Fibroblast of lung (primary cell): Measurements from ENCODE around the gene KCND1. TPM values are rescaled to one million over a fixed set of nuclear protein-coding genes. Genes with fewer than 3 reads are reported as not detected.

Experiments used
- DNase-seq, 2 donors: peaks; one replicate each; pipeline versions ENCODE4 v3.0.0 to v3.0.0-alpha.2; 2010; ENCODE audit warnings: low read depth in 2 of 2
- H2AFZ ChIP-seq: 2 replicates; pipeline ENCODE4 v1.5.1; 2012; ENCODE audit warnings: low read length, control low read depth, inconsistent platforms
- H3K27ac ChIP-seq: 2 replicates; pipeline ENCODE4 v1.5.1; 2011; ENCODE audit warnings: low read length, control low read depth; ENCODE audit not compliant: insufficient read depth
- H3K27me3 ChIP-seq: 2 replicates; pipeline ENCODE4 v1.5.1; 2011; ENCODE audit warnings: mild to moderate bottlenecking, low read length; ENCODE audit not compliant: control insufficient read depth, insufficient read depth
- H3K36me3 ChIP-seq: 2 replicates; pipeline ENCODE4 v1.5.1; 2011; ENCODE audit warnings: low read length; ENCODE audit not compliant: control insufficient read depth, insufficient read depth
- H3K4me1 ChIP-seq: 2 replicates; pipeline ENCODE4 v1.5.1; 2011; ENCODE audit warnings: low read length; ENCODE audit not compliant: control insufficient read depth, insufficient read depth; ENCODE audit errors: extremely low read depth
- H3K4me2 ChIP-seq: 2 replicates; pipeline ENCODE4 v1.5.1; 2011; ENCODE audit warnings: low read length, control low read depth; ENCODE audit not compliant: insufficient read depth; ENCODE audit errors: extremely low read depth
- H3K4me3 ChIP-seq, 4 experiments: fragments of 200-600 bp in 1 of 4; sonication (generic) in 1 of 4; replicated peaks in 1 of 4; 2 replicates each; pipeline ENCODE4 v1.5.1; 2011 to 2016; ENCODE audit warnings: low read length in 4 of 4, low read depth in 3 of 4, mild to moderate bottlenecking in 3 of 4, control low read depth in 2 of 4, inconsistent platforms in 1 of 4, mixed read lengths in 1 of 4; ENCODE audit not compliant: insufficient read depth in 1 of 4; ENCODE audit errors: control extremely low read depth in 1 of 4
- H3K79me2 ChIP-seq: 2 replicates; pipeline ENCODE4 v1.5.1; 2012; ENCODE audit warnings: mild to moderate bottlenecking, low read length, inconsistent platforms; ENCODE audit not compliant: control insufficient read depth, insufficient read depth
- H3K9ac ChIP-seq: 2 replicates; pipeline ENCODE4 v1.5.1; 2011; ENCODE audit warnings: mild to moderate bottlenecking, low read length, control low read depth; ENCODE audit not compliant: insufficient read depth
- H3K9me3 ChIP-seq: 2 replicates; pipeline ENCODE4 v1.5.1; 2012; ENCODE audit warnings: low read depth, low read length; ENCODE audit not compliant: control insufficient read depth, insufficient read depth
- H4K20me1 ChIP-seq: 2 replicates; pipeline ENCODE4 v1.5.1; 2011; ENCODE audit warnings: low read length; ENCODE audit not compliant: control insufficient read depth, insufficient read depth; ENCODE audit errors: extremely low read depth
- EZH2 ChIP-seq: IDR thresholded peaks from 2 replicates; pipeline ENCODE4 v1.5.1; 2012; ENCODE audit warnings: low read length, control low read depth, mild to moderate bottlenecking; ENCODE audit errors: missing control alignments
- polyA plus RNA-seq, 2 donors: library from polyadenylated mRNA; depleted of rRNA in 1 of 2; stranded (reverse) in 1 of 2; unstranded in 1 of 2; fragments of >200 nt; gene quantifications; 2 replicates each; pipeline ENCODE4 v1.2.1, GENCODE V29; 2011 to 2012; ENCODE audit warnings: missing spikeins in 1 of 2
- total RNA-seq: library from RNA; depleted of rRNA; stranded (reverse); fragments of >200 nt; gene quantifications from 2 replicates; pipeline ENCODE4 v1.2.1, GENCODE V29; 2014
- TF ChIP-seq, protein P1 (sequence below), 2 donors: IDR thresholded peaks in 1 of 2; conservative IDR thresholded peaks in 1 of 2; 1 replicate in 1 of 2; 2 replicates in 1 of 2; pipeline ENCODE4 v1.5.1; 2011 to 2012; ENCODE audit warnings: low read length in 2 of 2, control low read depth in 1 of 2, inconsistent platforms in 1 of 2, low read depth in 1 of 2, mild to moderate bottlenecking in 1 of 2

Gene KCND1
- total and polyA plus RNA-seq, 2 donors (not counting 1 experiment from before 2014, with no cell fraction given): 0.41 to 1.3 TPM

DNA sequence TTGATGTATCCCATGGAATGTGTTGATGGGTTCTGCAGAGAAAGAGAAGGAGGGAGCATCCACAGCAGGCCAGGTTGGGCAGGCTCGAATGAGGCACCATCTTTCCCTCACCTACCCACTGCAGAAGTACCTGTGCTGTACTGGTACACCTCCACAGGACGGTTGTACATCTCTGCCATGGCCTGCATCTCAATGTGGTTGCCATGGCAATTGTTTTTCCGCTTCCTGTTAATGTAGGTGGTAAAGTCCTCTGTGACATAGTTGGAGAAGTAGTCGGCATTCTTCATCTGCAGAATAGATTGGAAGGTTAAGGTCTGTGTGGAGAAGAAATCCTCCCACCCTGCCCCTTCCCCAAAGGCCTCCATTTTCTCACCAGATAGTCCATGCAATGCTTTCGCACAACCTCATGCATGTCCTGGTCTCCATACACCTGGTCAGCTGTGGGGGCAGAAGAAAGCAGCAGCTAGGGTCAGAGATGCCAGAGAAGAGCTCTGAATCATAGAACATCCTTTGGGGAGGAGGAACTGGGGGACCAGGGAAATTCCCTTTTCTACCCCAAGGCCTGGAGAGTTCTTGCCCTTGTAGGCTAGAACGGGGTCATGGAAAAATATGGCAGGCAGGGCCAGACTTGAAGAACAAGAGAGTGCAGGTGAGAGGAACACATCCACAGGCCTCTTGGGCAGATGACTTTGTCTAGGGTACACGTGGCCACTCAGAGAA is 36.9 kb downstream of the KCND1 start:
- Histone ChIP-seq H3K4me2 (no peak overlapping the region), H2AFZ (no peak overlapping the region), H4K20me1 (no peaks in the 10 kb centered on the region), H3K9me3 (no peaks in the 10 kb centered on the region), H3K9ac (no peak overlapping the region), H3K27ac (no peak overlapping the region), H3K4me1 (no peaks in the 10 kb centered on the region), H3K79me2 (peaks cover 1% of the 10 kb centered on the region), H3K4me3 (no peak overlapping the region), H3K27me3 (no peaks in the 10 kb centered on the region), H3K36me3 (peaks cover 2% of the 10 kb centered on the region)
- TF ChIP-seq, protein P1, sequence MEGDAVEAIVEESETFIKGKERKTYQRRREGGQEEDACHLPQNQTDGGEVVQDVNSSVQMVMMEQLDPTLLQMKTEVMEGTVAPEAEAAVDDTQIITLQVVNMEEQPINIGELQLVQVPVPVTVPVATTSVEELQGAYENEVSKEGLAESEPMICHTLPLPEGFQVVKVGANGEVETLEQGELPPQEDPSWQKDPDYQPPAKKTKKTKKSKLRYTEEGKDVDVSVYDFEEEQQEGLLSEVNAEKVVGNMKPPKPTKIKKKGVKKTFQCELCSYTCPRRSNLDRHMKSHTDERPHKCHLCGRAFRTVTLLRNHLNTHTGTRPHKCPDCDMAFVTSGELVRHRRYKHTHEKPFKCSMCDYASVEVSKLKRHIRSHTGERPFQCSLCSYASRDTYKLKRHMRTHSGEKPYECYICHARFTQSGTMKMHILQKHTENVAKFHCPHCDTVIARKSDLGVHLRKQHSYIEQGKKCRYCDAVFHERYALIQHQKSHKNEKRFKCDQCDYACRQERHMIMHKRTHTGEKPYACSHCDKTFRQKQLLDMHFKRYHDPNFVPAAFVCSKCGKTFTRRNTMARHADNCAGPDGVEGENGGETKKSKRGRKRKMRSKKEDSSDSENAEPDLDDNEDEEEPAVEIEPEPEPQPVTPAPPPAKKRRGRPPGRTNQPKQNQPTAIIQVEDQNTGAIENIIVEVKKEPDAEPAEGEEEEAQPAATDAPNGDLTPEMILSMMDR (conservative IDR thresholded peaks at IDR 0.05 in 1 of 2, IDR thresholded peaks at IDR 0.05 in 1 of 2; ENCODE audit: low read depth in 1 of 2, low read length in 2 of 2): no peak
- no peak for TF ChIP-seq EZH2
- DNase-seq: no peak

DNA sequence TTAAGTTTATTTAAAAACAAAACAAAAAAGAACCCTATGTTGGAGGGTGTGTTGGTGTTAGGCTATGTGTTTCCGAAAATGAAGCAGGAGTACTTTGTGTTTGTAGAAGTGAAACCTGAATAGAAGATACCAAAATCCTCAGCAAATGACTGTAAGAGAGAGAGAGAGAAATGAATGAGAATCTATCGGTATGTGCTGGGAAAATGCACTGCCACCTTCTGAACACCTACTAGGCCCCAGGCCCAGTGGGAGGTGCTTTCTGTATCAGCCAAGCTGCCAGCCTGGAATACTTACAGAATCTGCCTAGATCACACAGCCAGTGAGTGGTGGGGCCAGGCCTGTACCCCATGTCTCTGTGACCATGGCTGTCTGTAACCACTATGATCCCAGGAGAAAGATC is 37.9 kb downstream of the KCND1 start:
- H4K20me1 ChIP-seq: no peaks in the 10 kb centered on the region
- no peak for DNase-seq
- H3K4me1 ChIP-seq: no peaks in the 10 kb centered on the region
- peaks cover 2% of the 10 kb centered on the region for H3K36me3 ChIP-seq
- no peak overlapping the region for H3K4me3 ChIP-seq
- H3K27ac ChIP-seq: no peak overlapping the region
- H3K9me3 ChIP-seq: no peaks in the 10 kb centered on the region
- TF ChIP-seq EZH2: no peak
- TF ChIP-seq, protein P1 (conservative IDR thresholded peaks at IDR 0.05 in 1 of 2, IDR thresholded peaks at IDR 0.05 in 1 of 2; ENCODE audit: low read depth in 1 of 2, low read length in 2 of 2): no peak
- H3K9ac ChIP-seq: no peak overlapping the region
- no peaks in the 10 kb centered on the region for H3K79me2 ChIP-seq
- H3K27me3 ChIP-seq: no peaks in the 10 kb centered on the region
- no peak overlapping the region for H3K4me2 ChIP-seq
- no peak overlapping the region for H2AFZ ChIP-seq

DNA sequence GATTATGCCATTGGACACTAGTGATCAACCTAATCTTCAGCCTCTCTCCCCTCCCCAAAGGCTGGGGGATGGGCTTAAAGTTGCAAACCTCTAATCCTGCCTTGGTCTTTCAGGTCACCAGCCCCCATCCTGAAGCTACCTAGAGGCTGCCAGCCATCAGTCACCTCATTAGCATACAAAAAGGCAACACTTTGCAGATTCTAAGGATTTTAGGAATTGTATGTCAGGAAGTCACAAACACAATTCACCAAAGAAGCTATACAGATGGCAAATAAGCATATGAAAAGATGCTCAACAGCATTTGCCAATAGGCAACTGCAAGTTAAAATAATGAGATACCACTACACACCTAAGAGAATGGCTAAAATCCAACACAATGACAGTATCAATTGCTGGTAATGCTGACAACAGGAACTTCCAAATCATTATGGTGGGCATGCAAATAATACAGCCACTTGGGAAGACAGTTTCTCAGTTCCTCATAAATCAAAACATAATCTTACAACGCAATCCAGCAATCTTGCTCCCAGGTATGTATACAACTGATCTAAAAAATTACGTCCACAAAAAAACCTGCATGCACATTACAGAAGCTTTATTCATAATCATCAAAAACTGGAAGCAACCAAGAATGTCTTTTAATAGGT is 43.8 kb downstream of the KCND1 start:
- TF ChIP-seq EZH2: no peak
- TF ChIP-seq, protein P1 (conservative IDR thresholded peaks at IDR 0.05 in 1 of 2, IDR thresholded peaks at IDR 0.05 in 1 of 2; ENCODE audit: low read depth in 1 of 2, low read length in 2 of 2): no peak
- Histone ChIP-seq H4K20me1 (no peaks in the 10 kb centered on the region), H3K79me2 (no peaks in the 10 kb centered on the region), H3K36me3 (peaks cover 4% of the 10 kb centered on the region), H2AFZ (no peak overlapping the region), H3K9ac (no peak overlapping the region), H3K27ac (no peak overlapping the region), H3K9me3 (no peaks in the 10 kb centered on the region), H3K27me3 (no peaks in the 10 kb centered on the region), H3K4me1 (no peaks in the 10 kb centered on the region), H3K4me3 (no peak overlapping the region), H3K4me2 (no peak overlapping the region)
- no peak for DNase-seq
